Thymus (tissue), 11 donors: ENCODE measurements around the gene FOXL2NB. TPM values are rescaled to one million over a fixed set of nuclear protein-coding genes. Genes with fewer than 3 reads are reported as not detected.

Source experiments
- DNase-seq, 9 donors: peaks; one replicate each; pipeline ENCODE4 v3.0.0-alpha.2; 2013; ENCODE audit warnings: low spot score in 9 of 9, low read depth in 6 of 9, missing footprints in 1 of 9
- H3K27ac ChIP-seq, 2 donors: one replicate each; pipeline ENCODE4 v1.5.1; 2013; ENCODE audit warnings: control low read depth in 1 of 2, low read depth in 1 of 2, low read length in 1 of 2, mild to moderate bottlenecking in 1 of 2, moderate library complexity in 1 of 2
- H3K27me3 ChIP-seq, 2 donors: one replicate each; pipeline ENCODE4 v1.5.1; 2013; ENCODE audit warnings: low read length in 1 of 2; ENCODE audit not compliant: control insufficient read depth in 2 of 2, insufficient read depth in 1 of 2
- H3K36me3 ChIP-seq, 2 donors: one replicate each; pipeline ENCODE4 v1.5.1; 2013; ENCODE audit warnings: low read length in 1 of 2, mild to moderate bottlenecking in 1 of 2, moderate library complexity in 1 of 2; ENCODE audit not compliant: control insufficient read depth in 2 of 2, insufficient read depth in 2 of 2
- H3K4me1 ChIP-seq, 2 donors: one replicate each; pipeline ENCODE4 v1.5.1; 2013; ENCODE audit warnings: low read length in 2 of 2; ENCODE audit not compliant: control insufficient read depth in 2 of 2, insufficient read depth in 2 of 2
- H3K4me3 ChIP-seq, 2 donors: one replicate each; pipeline ENCODE4 v1.5.1; 2013; ENCODE audit warnings: low read length in 2 of 2, control low read depth in 1 of 2, mild to moderate bottlenecking in 1 of 2
- H3K9me3 ChIP-seq, 2 donors: one replicate each; pipeline ENCODE4 v1.5.1; 2013; ENCODE audit warnings: low read length in 1 of 2, mild to moderate bottlenecking in 1 of 2; ENCODE audit not compliant: control insufficient read depth in 2 of 2, insufficient read depth in 1 of 2
- WGBS: extraction: QIAGEN DNeasy Blood & Tissue Kit; methylation state at CpG from one replicate; pipeline ENCODE4 v1.1.7; 2013; 5-methylcytosine and 5-hydroxymethylcytosine counted together
- polyA plus RNA-seq: library from polyadenylated mRNA; stranded (reverse); fragments of 200-250 nt; gene quantifications from one replicate; pipeline ENCODE4 v1.2.3, GENCODE V29; 2013
- total RNA-seq: library from RNA; stranded (reverse); fragments of 120-200 nt; gene quantifications from one replicate; pipeline ENCODE4 v1.2.4, GENCODE V29; 2013
- donor health status: healthy.

Gene FOXL2NB
- total and polyA plus RNA-seq, 2 donors = under 0.01 to 0.05 TPM

- no peak for DNase-seq
- Histone ChIP-seq H3K27me3 (peaks cover 0 to 8% of the 10 kb centered on the region in 2 donors), H3K4me1 (peaks cover 0 to 10% of the 10 kb centered on the region in 2 donors), H3K36me3 (no peaks in the 10 kb centered on the region), H3K27ac (no peak overlapping the region), H3K4me3 (no peak overlapping the region), H3K9me3 (no peaks in the 10 kb centered on the region)
- WGBS = 100% methylated on average over 1 of the region's 1 CpG
Observed at GRCh38 chr3:138911621-138912020, 35.4 kb upstream of the FOXL2NB start.

GRCh38 chr3:138912237-138912636, 34.8 kb upstream of the FOXL2NB start:
- Histone ChIP-seq H3K27ac (peak overlapping the region in 1 of 2 donors; percentile 8), H3K4me1 (peaks cover 0 to 10% of the 10 kb centered on the region in 2 donors), H3K27me3 (peaks cover 0 to 11% of the 10 kb centered on the region in 2 donors), H3K4me3 (no peak overlapping the region), H3K36me3 (no peaks in the 10 kb centered on the region), H3K9me3 (no peaks in the 10 kb centered on the region)
- DNase-seq = peak in 1 of 9 donors; percentile 19
- WGBS = 95% methylated on average over 4 of the region's 4 CpGs

- Histone ChIP-seq H3K27me3 (peaks cover 0 to 11% of the 10 kb centered on the region in 2 donors), H3K27ac (no peak overlapping the region), H3K4me3 (no peak overlapping the region), H3K4me1 (peaks cover 0 to 10% of the 10 kb centered on the region in 2 donors), H3K9me3 (no peaks in the 10 kb centered on the region), H3K36me3 (no peaks in the 10 kb centered on the region)
- no peak for DNase-seq
- 96% methylated on average over 3 of the region's 3 CpGs for WGBS
Observed at GRCh38 chr3:138913766-138914165, 33.3 kb upstream of the FOXL2NB start.

GRCh38 chr3:138914870-138915502, 32.0 kb upstream of the FOXL2NB start:
- peak overlapping the region; percentile 61 to 79 for H3K4me3 ChIP-seq
- H3K27ac ChIP-seq = peak overlapping the region in 1 of 2 donors; percentile 30
- 16% methylated on average over 19 of the region's 19 CpGs for WGBS
- H3K9me3 ChIP-seq = no peaks in the 10 kb centered on the region
- H3K36me3 ChIP-seq = no peaks in the 10 kb centered on the region
- DNase-seq = no peak
- peaks cover 0 to 10% of the 10 kb centered on the region in 2 donors for H3K4me1 ChIP-seq
- peaks cover 0 to 11% of the 10 kb centered on the region in 2 donors for H3K27me3 ChIP-seq

- WGBS = 3% methylated on average over 68 of the region's 68 CpGs
- peaks cover 0 to 11% of the 10 kb centered on the region in 2 donors for H3K27me3 ChIP-seq
- peaks cover 0 to 10% of the 10 kb centered on the region in 2 donors for H3K4me1 ChIP-seq
- H3K27ac ChIP-seq = peak overlapping the region; percentile 82 to 94
- no peaks in the 10 kb centered on the region for H3K9me3 ChIP-seq
- peak overlapping the region; percentile 61 to 79 for H3K4me3 ChIP-seq
- DNase-seq = peak; percentile 78 to 95 (median 87)
- no peaks in the 10 kb centered on the region for H3K36me3 ChIP-seq
Observed at GRCh38 chr3:138915503-138916498, 31.2 kb upstream of the FOXL2NB start.

- no peak for DNase-seq
- no peak overlapping the region for H3K4me3 ChIP-seq
- no peaks in the 10 kb centered on the region for H3K36me3 ChIP-seq
- H3K27ac ChIP-seq = no peak overlapping the region
- WGBS = 90% methylated on average over 2 of the region's 2 CpGs
- no peaks in the 10 kb centered on the region for H3K9me3 ChIP-seq
- H3K4me1 ChIP-seq = peaks cover 0 to 10% of the 10 kb centered on the region in 2 donors
- peaks cover 0 to 11% of the 10 kb centered on the region in 2 donors for H3K27me3 ChIP-seq
Observed at GRCh38 chr3:138916824-138917223, 30.2 kb upstream of the FOXL2NB start.

- peaks cover 0 to 14% of the 10 kb centered on the region in 2 donors for H3K27me3 ChIP-seq
- no peaks in the 10 kb centered on the region for H3K9me3 ChIP-seq
- no peak overlapping the region for H3K27ac ChIP-seq
- DNase-seq = no peak
- 88% methylated on average over 4 of the region's 4 CpGs for WGBS
- H3K4me3 ChIP-seq = no peak overlapping the region
- H3K4me1 ChIP-seq = peaks cover 0 to 10% of the 10 kb centered on the region in 2 donors
- no peaks in the 10 kb centered on the region for H3K36me3 ChIP-seq
Observed at GRCh38 chr3:138919325-138919724, 27.7 kb upstream of the FOXL2NB start.

- H3K4me3 ChIP-seq = no peak overlapping the region
- 91% methylated on average over 8 of the region's 8 CpGs for WGBS
- H3K27ac ChIP-seq = no peak overlapping the region
- peaks cover 0 to 10% of the 10 kb centered on the region in 2 donors for H3K27me3 ChIP-seq
- no peaks in the 10 kb centered on the region for H3K9me3 ChIP-seq
- no peaks in the 10 kb centered on the region for H3K4me1 ChIP-seq
- no peaks in the 10 kb centered on the region for H3K36me3 ChIP-seq
- no peak for DNase-seq
Observed at GRCh38 chr3:138921316-138922292, 25.4 kb upstream of the FOXL2NB start.
